GM18867 (cell line): Measurements from ENCODE around the gene PPCDC.

Source experiments
- ATAC-seq: cut with Tn5 transposase; IDR thresholded peaks from one replicate; pipeline ENCODE4 v1.9.1; 2021; ENCODE audit warnings: mild to moderate bottlenecking, moderate library complexity; ENCODE audit not compliant: unreplicated experiment

PPCDC gene

DNA sequence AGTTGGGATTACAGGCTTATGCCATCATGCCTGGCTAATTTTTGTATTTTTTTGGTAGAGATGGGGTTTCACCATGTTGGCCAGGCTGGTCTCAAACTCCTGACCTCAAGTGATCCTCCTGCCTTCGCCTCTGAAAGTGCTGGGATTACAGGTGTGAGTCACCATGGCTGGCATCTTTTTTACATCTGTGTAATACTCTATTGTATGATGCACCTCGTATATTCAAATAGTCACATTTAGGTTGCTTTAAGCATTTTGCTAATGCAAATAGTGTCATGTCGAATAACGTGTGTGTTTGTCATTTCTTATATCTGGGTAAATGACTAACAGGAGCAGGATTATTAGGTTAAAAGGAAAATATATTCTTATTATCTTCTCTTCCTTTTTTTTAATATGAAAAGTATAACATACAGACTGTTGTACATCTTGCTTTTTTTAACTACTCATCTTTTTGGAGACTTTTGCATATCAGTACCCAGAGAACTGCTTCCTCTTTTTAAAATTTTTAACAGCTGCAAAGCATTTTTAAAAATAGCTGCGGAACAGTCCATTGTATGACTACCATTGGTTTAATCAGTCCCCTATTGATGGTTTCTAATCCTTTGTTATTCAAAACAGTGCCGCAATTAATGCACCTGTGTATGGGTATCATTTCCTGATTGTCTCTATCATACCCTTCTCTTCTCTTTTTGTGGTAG, 14.6 kb upstream of the PPCDC start:
- peak; percentile 74 for ATAC-seq

- ATAC-seq = no peak
These were observed 7.0 kb upstream of the PPCDC start for GRCh38 chr15:75016431-75016830.

GRCh38 chr15:75019916-75020315, 3.5 kb upstream of the PPCDC start:
- ATAC-seq = no peak

DNA sequence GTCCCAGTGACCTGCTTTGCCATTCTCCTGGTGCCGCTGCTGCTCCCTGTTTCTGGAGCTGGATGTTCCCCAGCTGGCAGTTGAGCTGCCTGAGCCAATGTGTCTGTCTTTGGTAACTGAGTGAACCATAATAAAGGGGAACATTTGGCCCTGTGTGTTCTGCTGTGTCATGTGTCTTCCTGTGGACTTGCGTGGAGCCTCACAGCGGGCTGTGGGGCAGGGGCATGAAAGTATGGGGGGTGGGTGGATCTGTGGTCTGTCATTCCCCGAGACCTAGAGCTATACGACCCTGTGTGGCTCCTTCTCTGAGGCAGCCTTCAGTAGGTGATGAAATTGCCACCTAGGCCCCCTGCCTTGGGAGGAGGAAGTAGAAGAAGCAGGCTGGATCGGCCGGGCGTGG, 2.0 kb upstream of the PPCDC start:
- ATAC-seq = no peak

DNA sequence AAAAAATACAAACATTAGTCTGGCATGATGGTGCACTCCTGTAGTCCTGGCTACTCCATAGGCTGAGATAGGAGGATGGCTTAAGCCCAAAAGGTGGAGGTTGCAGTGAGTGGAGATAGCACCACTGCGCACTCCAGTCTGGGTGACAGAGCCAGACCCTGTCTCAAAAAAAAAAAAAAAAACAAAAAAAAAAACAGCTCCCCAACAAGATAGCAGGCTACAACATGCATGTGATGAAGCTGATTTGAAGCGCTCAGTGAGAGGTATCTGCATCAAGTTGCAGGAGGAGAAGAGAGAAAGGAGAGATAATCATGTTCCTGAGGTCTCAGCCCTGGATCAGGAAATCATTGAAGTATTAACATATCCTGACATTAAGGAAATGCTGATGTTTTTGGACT, 608 bp upstream of the PPCDC start:
- no peak for ATAC-seq

GRCh38 chr15:75023872-75024636, 664 bp downstream of the PPCDC start:
- no peak for ATAC-seq

GRCh38 chr15:75025107-75025506, 1.7 kb downstream of the PPCDC start:
- no peak for ATAC-seq

DNA sequence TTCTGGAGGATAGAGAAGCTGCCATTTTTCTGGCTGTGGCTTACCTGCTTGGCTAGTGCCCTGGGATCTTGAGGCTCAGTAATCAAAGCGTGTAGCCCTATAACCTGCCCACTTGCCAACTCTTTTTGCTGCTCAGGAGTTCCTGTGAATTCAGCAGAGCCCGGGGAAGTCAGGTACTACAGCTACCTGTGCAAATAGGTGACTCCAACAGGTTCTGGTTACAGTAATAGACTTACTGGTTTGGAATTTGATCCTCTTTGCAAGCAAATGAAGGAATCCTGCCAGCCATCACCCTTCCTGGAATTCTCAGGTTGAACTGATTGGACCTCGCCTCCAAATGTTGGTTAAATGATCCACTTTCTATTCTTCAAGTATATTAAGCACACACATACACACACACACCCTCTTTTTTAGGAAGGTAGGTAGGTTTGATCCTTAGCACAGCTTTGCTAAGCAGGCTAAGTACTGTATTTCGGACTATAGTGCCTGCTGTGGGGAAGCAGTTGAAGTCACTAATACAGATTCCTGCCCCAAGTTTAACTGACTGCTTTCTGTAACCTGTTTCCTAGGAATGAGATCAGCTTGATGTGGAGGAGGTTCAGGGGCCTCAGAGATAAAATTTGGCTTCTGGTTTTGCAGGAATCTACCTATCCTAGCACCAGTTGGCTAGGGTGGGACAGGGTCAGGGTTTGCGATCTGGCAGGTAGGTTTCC, 2.3 kb downstream of the PPCDC start:
- ATAC-seq = no peak

DNA sequence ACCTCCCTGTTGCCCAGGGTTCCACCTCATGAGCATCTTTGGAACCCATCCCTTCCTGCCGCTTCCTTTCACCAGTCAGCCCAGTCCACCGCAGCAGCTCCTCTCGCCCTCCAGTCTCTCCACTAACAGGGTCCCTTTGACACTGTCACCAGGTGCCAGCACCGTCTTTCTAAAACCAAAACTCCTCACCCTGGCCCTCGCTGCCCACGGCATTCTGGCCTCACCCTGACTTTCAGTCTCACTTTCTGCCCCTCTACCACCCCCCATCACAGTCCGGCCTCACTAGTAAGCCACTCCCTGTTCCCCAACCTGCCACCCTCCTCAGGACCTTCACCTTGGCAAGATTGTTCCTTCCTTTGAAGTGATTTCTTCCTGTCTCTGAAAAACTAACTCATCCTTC, 4.2 kb downstream of the PPCDC start:
- ATAC-seq = no peak

GRCh38 chr15:75028991-75029377, 5.6 kb downstream of the PPCDC start:
- peak; percentile 17 for ATAC-seq

DNA sequence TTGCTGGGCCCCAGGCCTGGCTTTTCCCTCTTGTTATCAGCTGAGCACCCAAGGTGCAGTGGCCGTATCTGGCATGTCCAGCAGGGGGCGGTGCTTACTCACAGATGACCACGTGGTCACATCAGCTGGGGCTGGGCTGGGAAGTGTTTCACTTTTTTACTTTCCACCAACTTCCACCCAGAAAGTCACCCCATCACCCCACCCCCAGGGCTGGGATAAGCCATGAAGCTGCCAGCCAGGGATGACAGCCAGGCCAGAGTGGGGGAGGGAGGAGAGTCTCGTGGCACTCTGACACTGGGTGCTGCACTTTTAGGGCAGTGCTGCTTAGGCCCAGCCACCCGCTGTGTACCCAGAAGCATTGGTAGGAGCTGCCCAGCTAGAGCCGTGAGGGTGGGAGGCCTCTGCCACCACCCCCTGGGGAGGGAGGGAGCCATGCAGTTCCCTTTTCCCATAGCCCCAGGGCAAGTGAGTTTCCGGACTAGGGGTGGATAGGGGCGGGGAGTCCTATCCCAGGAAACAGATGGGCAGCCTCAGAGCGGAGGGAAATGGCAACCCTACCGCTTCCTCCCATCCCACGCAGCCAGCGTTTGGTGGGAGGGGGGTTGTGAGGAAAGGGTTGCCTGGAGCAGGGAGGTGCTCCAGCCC, 6.1 kb downstream of the PPCDC start:
- ATAC-seq = peak; percentile 63

- no peak for ATAC-seq
These were observed 6.6 kb downstream of the PPCDC start for GRCh38 chr15:75030023-75030413.

- ATAC-seq = no peak
These were observed 7.0 kb downstream of the PPCDC start for GRCh38 chr15:75030424-75030823.

- ATAC-seq = no peak
These were observed 8.5 kb downstream of the PPCDC start for GRCh38 chr15:75031848-75032247.

DNA sequence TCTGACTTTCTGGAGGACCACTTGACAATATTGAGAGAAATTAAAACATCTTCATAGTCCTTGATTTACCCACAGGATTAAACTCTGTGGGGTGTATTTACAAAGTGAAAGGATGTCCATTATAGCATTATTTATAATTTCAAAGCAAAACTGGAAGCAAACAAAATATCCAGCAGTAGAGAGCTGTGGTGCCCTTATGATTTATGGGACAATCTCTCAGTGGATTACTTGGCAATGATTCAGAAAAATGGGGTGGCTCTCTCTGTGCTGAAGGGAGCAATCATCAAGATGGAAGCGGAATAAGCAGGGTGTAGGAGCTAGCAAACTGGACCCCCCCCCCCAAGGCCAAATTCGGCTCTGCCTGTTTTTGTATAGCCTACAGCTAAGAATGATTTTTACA, 9.0 kb downstream of the PPCDC start:
- no peak for ATAC-seq

DNA sequence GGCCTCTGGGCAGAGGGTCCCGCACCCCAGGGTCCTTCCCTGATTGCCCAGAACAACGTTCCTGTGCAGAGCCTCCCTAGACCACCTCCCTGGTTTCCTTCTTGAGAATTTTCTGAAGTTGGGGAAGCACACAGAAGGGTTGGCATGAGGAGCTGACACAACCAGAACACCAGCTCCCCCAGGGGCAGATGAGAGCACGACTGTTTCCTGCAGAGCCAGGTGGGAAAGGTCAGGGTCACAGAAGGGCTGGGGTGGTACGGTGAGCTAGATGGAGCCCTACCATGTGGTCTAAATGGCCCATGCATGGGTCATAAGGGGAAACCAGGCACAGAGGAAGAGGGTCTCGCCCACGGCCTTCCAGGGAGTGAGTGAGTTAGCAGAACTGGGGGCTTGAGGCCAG, 10.4 kb downstream of the PPCDC start:
- ATAC-seq = no peak

DNA sequence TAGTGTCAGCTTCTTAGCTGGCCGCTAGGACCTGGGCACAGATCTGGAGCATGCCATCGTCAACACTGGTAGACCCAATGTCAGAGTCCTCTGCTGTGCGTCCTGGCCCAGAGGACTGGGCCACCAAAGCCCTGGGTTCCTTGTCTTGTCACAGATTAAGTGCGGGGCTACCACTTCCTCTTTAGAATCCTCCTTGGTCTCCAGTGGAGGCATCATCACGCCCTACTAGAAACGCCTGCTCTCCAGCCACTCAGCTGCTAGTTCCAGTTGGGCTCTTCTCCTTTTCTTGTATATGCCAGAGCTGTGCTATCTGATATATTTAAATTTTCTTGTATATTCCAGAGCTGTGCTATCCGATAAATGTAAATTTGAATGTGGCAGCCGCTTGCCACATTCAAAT, 11.2 kb downstream of the PPCDC start:
- no peak for ATAC-seq

GRCh38 chr15:75036212-75036616, 12.8 kb downstream of the PPCDC start:
- no peak for ATAC-seq

- ATAC-seq = no peak
These were observed 14.3 kb downstream of the PPCDC start for GRCh38 chr15:75037685-75038084.

GRCh38 chr15:75038231-75038630, 14.8 kb downstream of the PPCDC start:
- no peak for ATAC-seq

GRCh38 chr15:75042730-75043508, 19.5 kb downstream of the PPCDC start:
- ATAC-seq = peak; percentile 70
